ENCODE measurements around the gene COL4A1.

Gene COL4A1

GRCh38 chr13:110293649-110294048, 13.3 kb downstream of the COL4A1 start:
- Histone ChIP-seq H3K4me1 (ENCODE audit: insufficient read depth, low read length, severe bottlenecking) (no peaks in the 10 kb centered on the region), H3K9me3 (ENCODE audit: low read length) (no peaks in the 10 kb centered on the region), H3K9me2 (ENCODE audit: low read depth, low read length) (no peaks in the 10 kb centered on the region), H3K4me2 (ENCODE audit: low read length) (no peak overlapping the region), H2AFZ (ENCODE audit: low read length) (no peak overlapping the region), H3K36me3 (ENCODE audit: insufficient read depth, low read length) (no peaks in the 10 kb centered on the region), H3K9ac (ENCODE audit: low read length) (no peak overlapping the region), H3K27me3 (ENCODE audit: insufficient read depth, low read length) (0 out of 2 replicates have a peak, but pooled peaks cover 5% of the 10 kb centered on the region), H3K4me3 (ENCODE audit: low read depth, low read length, poor library complexity, severe bottlenecking) (no peak overlapping the region), H3F3A (ENCODE audit: insufficient read depth, low read length) (no peaks in the 10 kb centered on the region), H3K79me2 (ENCODE audit: insufficient read depth, low read length) (no peaks in the 10 kb centered on the region), H4K20me1 (ENCODE audit: insufficient read depth, low read length) (no peaks in the 10 kb centered on the region), H3K27ac (ENCODE audit: low read depth, low read length, poor library complexity, severe bottlenecking) (no peak overlapping the region)
- TF ChIP-seq CTCF (IDR thresholded peaks at IDR 0.05; ENCODE audit: low read length) (no peak), EZH2 (IDR thresholded peaks at IDR 0.05; ENCODE audit: borderline replicate concordance, low read length) (no peak)

- Histone ChIP-seq H3K9ac (ENCODE audit: low read length) (no peak overlapping the region), H3K79me2 (ENCODE audit: insufficient read depth, low read length) (no peaks in the 10 kb centered on the region), H3K9me2 (ENCODE audit: low read depth, low read length) (no peaks in the 10 kb centered on the region), H3K4me3 (ENCODE audit: low read depth, low read length, poor library complexity, severe bottlenecking) (no peak overlapping the region), H3K36me3 (ENCODE audit: insufficient read depth, low read length) (no peaks in the 10 kb centered on the region), H2AFZ (ENCODE audit: low read length) (no peak overlapping the region), H3K9me3 (ENCODE audit: low read length) (no peaks in the 10 kb centered on the region), H4K20me1 (ENCODE audit: insufficient read depth, low read length) (no peaks in the 10 kb centered on the region), H3K27me3 (ENCODE audit: insufficient read depth, low read length) (0 out of 2 replicates have a peak, but pooled peaks cover 5% of the 10 kb centered on the region), H3K27ac (ENCODE audit: low read depth, low read length, poor library complexity, severe bottlenecking) (no peak overlapping the region), H3K4me1 (ENCODE audit: insufficient read depth, low read length, severe bottlenecking) (no peaks in the 10 kb centered on the region), H3F3A (ENCODE audit: insufficient read depth, low read length) (no peaks in the 10 kb centered on the region), H3K4me2 (ENCODE audit: low read length) (no peak overlapping the region)
- no peak for TF ChIP-seq CTCF (IDR thresholded peaks at IDR 0.05; ENCODE audit: low read length)
- no peak for TF ChIP-seq EZH2 (IDR thresholded peaks at IDR 0.05; ENCODE audit: borderline replicate concordance, low read length)
Measured at GRCh38 chr13:110293037-110293436, 13.9 kb downstream of the COL4A1 start.

- no peaks in the 10 kb centered on the region for H3K9me2 ChIP-seq (ENCODE audit: low read depth, low read length)
- H2AFZ ChIP-seq (ENCODE audit: low read length): no peak overlapping the region
- no peak overlapping the region for H3K27ac ChIP-seq (ENCODE audit: low read depth, low read length, poor library complexity, severe bottlenecking)
- no peaks in the 10 kb centered on the region for H3K4me1 ChIP-seq (ENCODE audit: insufficient read depth, low read length, severe bottlenecking)
- H3F3A ChIP-seq (ENCODE audit: insufficient read depth, low read length): no peaks in the 10 kb centered on the region
- H4K20me1 ChIP-seq (ENCODE audit: insufficient read depth, low read length): no peaks in the 10 kb centered on the region
- TF ChIP-seq CTCF (IDR thresholded peaks at IDR 0.05; ENCODE audit: low read length) (no peak), EZH2 (IDR thresholded peaks at IDR 0.05; ENCODE audit: borderline replicate concordance, low read length) (no peak)
- no peaks in the 10 kb centered on the region for H3K9me3 ChIP-seq (ENCODE audit: low read length)
- H3K4me3 ChIP-seq (ENCODE audit: low read depth, low read length, poor library complexity, severe bottlenecking): no peak overlapping the region
- H3K27me3 ChIP-seq (ENCODE audit: insufficient read depth, low read length): 0 out of 2 replicates have a peak, but pooled peaks cover 1% of the 10 kb centered on the region
- no peaks in the 10 kb centered on the region for H3K36me3 ChIP-seq (ENCODE audit: insufficient read depth, low read length)
- no peak overlapping the region for H3K4me2 ChIP-seq (ENCODE audit: low read length)
- H3K9ac ChIP-seq (ENCODE audit: low read length): no peak overlapping the region
- H3K79me2 ChIP-seq (ENCODE audit: insufficient read depth, low read length): no peaks in the 10 kb centered on the region
Measured at GRCh38 chr13:110291286-110291685, 15.7 kb downstream of the COL4A1 start.

Measured in OCI-LY1 (cell line).